HG03439 (cell line): ENCODE results near the gene MBNL3.
"Not testable (repeated sequence)": the region's sequence is repeated elsewhere in the genome, so short reads cannot be mapped to it uniquely, and the experiment has no call there.

Experiments used
- ATAC-seq: cut with Tn5 transposase; IDR thresholded peaks from one replicate; pipeline ENCODE4 v1.9.1; 2021; ENCODE audit warnings: mild to moderate bottlenecking, moderate library complexity; ENCODE audit not compliant: unreplicated experiment

MBNL3 gene

GRCh38 chrX:132480581-132481203 lies 8.1 kb downstream of the MBNL3 start:
- ATAC-seq, result peak; percentile 89

- ATAC-seq, result no peak
These were observed 14.1 kb downstream of the MBNL3 start for GRCh38 chrX:132474544-132475248.

- ATAC-seq, result no peak
These were observed 16.4 kb downstream of the MBNL3 start for GRCh38 chrX:132472397-132472796.

- no peak for ATAC-seq
These were observed 18.0 kb downstream of the MBNL3 start for GRCh38 chrX:132470831-132471230.

- ATAC-seq, result no peak
These were observed 18.7 kb downstream of the MBNL3 start for GRCh38 chrX:132470179-132470578.

- ATAC-seq, result no peak
These were observed 20.4 kb downstream of the MBNL3 start for GRCh38 chrX:132468454-132468853.

- no peak for ATAC-seq
These were observed 20.8 kb downstream of the MBNL3 start for GRCh38 chrX:132467989-132468388.

GRCh38 chrX:132467026-132467425 lies 21.8 kb downstream of the MBNL3 start:
- no peak for ATAC-seq

- no peak for ATAC-seq
These were observed 25.4 kb downstream of the MBNL3 start for GRCh38 chrX:132463411-132463810.

- no peak for ATAC-seq
These were observed 27.0 kb downstream of the MBNL3 start for GRCh38 chrX:132461886-132462285.

- ATAC-seq, result no peak
These were observed 35.8 kb downstream of the MBNL3 start for GRCh38 chrX:132452911-132453550.

- ATAC-seq, result not testable (repeated sequence)
These were observed 42.9 kb downstream of the MBNL3 start for GRCh38 chrX:132445909-132446308.

- no peak for ATAC-seq
These were observed 43.9 kb downstream of the MBNL3 start for GRCh38 chrX:132444936-132445335.

- ATAC-seq, result no peak
These were observed 45.4 kb downstream of the MBNL3 start for GRCh38 chrX:132443196-132444135.

- ATAC-seq, result no peak
These were observed 46.1 kb downstream of the MBNL3 start for GRCh38 chrX:132442691-132443090.

GRCh38 chrX:132435222-132435621 lies 53.6 kb downstream of the MBNL3 start:
- ATAC-seq, result no peak

- no peak for ATAC-seq
These were observed 55.3 kb downstream of the MBNL3 start for GRCh38 chrX:132433551-132433950.

- no peak for ATAC-seq
These were observed 55.8 kb downstream of the MBNL3 start for GRCh38 chrX:132433001-132433400.

GRCh38 chrX:132428896-132429295 lies 59.9 kb downstream of the MBNL3 start:
- ATAC-seq, result no peak

GRCh38 chrX:132426695-132427281 lies 62.0 kb downstream of the MBNL3 start:
- no peak for ATAC-seq
